HG02981 (cell line): ENCODE measurements around the gene SRSF2.
"Not testable (repeated sequence)": the region's sequence is repeated elsewhere in the genome, so short reads cannot be mapped to it uniquely, and the experiment has no call there.

ENCODE experiments used
- ATAC-seq: cut with Tn5 transposase; IDR thresholded peaks from one replicate; pipeline ENCODE4 v1.9.1; 2021; ENCODE audit warnings: mild to moderate bottlenecking, moderate library complexity; ENCODE audit not compliant: unreplicated experiment

SRSF2 gene

GRCh38 chr17:76739568-76740115, 2.5 kb upstream of the SRSF2 start:
- ATAC-seq = not testable (repeated sequence)

DNA sequence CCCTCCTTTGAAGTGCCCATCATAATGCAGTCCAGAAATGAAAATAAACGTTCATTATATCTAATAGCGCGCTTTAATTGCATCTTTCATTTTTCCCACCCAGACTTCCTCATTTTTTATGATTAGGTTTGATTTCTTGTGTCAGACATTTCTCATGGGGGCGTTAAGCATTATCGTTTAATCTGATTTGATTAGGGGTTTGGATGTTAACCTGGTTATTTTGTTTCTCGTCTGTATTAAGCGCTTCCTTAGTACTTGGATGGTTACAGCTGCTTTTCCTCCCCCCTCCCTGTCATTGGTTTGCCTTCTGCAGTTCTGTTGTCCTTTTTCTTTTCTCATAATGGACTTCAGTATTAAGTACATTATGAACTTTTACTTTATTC, 1.3 kb upstream of the SRSF2 start:
- no peak for ATAC-seq

DNA sequence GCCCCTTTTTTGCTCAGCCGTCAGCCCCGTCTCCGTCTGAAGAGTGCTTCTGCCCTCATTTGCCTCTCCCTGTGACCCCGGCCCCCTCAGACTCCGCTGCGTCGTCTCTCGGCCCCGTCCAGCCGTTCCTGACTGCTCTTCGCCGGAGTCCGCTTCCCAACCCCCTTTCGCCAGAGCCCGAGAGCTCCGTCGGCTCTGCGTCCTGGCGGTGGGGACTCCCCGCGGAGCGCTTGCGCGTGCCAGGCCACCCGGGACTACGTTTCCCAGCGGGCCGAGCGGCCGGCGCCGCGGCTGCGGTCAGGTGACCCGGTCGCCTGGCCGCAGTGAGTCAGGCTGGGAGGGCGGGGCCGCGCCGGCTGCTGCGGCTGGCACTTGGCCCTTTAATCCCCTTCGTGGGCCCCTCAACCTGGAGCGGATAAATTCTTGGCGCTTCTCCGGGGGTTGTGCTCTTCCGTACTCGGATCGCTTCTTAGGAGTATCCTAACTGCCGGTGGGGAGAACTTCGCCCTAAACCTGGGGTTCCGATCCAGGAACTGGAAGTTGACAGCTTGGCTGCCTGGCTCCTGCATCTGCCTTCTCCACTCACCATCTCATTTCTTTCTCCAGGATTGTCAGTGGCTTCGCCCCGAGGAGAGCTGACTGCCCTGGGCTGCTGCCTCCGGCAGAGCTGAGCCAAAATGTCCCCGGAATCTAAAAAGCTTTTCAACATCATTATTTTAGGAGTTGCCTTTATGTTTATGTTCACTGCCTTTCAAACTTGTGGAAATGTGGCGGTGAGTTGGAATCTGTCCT, 741 bp upstream of the SRSF2 start, which contains the start of gene MFSD11:
Gene MFSD11, plus strand, starts transcription at position 444 of the 792 bp plus-strand sequence. Its CDS starts 234 bp downstream, at position 678.
- ATAC-seq = peak; percentile 54

DNA sequence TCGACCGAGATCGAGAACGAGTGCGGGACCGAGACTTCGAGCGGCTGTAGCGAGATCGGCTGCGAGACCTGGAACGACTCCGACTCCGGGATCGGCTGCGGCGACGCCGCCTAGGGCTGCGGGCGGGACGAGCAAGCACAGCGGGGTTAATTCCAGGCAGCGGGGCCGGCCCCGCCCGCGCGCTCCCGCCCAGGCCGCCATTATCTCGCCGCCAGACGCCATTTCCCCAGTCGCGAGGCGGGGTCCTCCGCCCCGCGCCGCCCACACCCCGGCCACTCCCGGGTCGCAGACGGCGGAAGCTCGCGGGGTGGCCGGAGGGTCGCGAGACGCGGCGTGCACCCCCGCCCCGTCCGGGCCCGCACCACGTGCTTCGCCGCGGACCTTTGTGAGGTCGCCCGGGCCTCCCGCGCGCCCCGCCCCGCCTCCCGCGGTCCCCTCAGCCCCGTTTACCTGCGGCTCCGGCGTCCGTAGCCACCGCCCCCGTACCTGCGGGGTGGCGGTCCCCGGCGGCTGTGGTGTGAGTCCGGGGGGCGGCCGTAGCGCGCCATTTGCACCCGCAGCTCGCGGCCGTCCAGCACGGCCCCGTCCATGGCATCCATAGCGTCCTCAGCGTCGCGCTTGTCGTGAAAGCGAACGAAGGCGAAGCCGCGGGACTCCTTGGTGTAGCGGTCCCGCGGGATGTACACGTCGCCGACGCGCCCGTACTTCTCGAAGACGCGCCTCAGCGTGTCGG, 616 bp downstream of the SRSF2 start:
- ATAC-seq = no peak

DNA sequence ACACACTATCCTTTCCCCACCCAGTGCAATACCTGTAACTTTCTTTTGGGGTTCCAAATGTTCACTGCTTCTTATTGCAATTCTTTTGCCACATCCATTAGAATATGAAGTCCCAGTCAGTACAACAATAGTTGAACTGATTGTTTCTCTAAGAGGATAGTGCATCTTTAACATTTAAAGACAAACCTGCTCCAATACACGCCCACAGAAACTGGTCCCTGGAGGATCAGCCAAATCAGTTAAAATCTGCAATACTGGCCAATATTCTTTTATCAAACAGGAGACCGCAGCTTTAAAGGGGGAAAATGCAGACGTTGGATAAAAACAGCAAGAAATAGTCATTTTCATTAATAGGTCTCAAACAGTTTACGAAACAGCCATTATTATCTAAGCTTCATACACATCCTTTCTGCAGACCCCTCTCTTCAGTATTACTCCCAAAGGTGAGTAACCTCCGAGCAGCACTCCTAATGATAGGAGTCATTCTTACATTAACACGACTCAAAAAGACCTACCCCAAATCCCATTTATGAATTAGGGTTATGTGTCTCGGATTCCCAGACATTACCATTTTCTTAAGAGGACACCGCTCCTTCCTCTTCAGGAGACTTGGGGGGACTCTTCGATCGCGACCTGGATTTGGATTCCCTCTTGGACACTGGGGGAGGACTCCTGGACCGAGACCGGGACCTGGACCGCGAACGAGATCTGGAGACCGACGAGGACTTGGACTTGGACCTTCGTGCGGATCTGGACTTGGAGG, 1.4 kb downstream of the SRSF2 start:
- ATAC-seq = no peak

- no peak for ATAC-seq
Observed at GRCh38 chr17:76735006-76735405, 2.1 kb downstream of the SRSF2 start.

GRCh38 chr17:76734080-76734840, 2.9 kb downstream of the SRSF2 start:
- no peak for ATAC-seq

DNA sequence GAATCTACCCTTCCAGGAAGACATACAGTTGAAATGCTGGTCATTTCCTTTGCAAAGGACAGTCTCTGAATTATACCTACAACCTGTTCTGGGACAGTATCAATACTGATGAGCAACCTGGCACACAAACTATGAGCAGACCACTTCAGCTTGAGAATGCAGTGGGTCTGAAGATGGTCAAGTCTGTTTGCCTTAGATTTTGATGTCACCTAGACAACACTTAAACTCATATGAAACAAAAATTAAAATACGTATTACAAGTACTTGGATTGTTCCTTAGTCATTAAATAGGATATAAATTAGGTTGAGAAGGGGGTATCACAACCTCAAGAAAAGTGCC, 3.5 kb downstream of the SRSF2 start:
- ATAC-seq = no peak

DNA sequence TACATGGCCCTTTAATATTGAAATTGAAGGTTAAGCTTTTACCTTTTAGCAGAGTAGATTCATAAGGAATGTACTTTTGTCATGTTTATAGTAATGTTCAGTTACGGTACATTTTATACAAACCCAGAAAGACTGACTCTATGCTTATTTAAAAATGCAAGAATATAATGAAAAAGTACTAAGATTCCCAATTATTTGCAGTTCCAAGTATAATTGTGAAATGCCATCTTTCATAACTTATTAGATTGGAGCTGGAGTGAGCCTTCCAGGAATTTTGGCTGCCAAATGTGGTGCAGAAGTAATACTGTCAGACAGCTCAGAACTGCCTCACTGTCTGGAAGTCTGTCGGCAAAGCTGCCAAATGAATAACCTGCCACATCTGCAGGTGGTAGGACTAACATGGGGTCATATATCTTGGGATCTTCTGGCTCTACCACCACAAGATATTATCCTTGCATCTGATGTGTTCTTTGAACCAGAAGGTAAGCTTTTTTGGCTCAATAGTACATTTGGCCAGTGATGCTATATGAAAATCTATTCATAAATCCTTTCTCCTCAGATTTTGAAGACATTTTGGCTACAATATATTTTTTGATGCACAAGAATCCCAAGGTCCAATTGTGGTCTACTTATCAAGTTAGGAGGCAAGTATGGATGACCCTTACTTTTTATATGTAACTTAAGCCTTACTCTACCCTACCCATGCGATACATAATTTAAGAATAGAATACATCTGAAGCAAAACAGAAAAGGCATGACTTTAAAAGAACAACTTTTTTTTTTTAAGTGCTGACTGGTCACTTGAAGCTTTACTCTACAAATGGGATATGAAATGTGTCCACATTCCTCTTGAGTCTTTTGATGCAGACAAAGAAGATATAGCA, 4.2 kb downstream of the SRSF2 start:
- ATAC-seq = no peak

DNA sequence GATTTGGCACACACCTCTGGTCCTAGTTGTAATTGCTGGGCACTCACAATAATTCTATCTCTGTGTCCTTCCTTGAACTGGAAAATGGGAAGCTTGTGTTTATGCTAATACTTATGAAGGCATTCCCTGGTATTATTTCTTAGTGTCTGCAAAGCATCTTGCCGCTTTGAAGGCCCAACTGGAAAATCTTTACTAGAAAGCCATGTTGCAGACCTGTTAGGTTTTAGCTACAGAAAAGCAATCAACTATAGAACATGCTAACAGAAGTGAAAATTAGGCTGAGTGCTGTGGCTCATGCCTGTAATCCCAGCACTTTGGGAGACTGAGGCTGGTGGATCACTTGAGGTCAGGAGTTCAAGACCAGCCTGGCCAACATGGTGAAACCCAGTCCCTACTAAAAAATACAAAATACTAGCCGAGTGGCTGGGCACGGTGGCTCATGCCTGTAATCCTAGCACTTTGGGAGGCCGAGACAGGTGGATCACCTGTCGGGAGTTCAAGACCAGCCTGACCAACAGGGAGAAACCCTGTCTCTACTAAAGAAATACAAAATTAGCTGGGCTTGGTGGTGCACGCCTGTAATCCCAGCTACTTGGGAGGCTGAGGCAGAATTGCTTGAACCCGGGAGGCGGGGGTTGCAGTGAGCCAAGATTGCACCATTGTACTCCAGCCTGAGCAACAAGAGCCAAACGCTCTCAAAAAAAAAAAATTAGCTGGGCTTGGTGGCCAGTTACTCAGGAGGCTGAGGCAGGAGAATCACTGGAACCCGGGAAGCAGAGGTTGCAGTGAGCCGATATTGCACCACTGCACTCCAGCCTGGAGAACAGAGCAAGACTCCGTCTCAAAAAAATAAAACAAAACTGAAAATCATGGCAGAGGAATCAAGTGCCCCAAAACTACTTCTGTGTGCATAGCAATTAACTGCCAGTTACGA, 5.1 kb downstream of the SRSF2 start:
- not testable (repeated sequence) for ATAC-seq

GRCh38 chr17:76727745-76728456, 9.2 kb downstream of the SRSF2 start:
- no peak for ATAC-seq

DNA sequence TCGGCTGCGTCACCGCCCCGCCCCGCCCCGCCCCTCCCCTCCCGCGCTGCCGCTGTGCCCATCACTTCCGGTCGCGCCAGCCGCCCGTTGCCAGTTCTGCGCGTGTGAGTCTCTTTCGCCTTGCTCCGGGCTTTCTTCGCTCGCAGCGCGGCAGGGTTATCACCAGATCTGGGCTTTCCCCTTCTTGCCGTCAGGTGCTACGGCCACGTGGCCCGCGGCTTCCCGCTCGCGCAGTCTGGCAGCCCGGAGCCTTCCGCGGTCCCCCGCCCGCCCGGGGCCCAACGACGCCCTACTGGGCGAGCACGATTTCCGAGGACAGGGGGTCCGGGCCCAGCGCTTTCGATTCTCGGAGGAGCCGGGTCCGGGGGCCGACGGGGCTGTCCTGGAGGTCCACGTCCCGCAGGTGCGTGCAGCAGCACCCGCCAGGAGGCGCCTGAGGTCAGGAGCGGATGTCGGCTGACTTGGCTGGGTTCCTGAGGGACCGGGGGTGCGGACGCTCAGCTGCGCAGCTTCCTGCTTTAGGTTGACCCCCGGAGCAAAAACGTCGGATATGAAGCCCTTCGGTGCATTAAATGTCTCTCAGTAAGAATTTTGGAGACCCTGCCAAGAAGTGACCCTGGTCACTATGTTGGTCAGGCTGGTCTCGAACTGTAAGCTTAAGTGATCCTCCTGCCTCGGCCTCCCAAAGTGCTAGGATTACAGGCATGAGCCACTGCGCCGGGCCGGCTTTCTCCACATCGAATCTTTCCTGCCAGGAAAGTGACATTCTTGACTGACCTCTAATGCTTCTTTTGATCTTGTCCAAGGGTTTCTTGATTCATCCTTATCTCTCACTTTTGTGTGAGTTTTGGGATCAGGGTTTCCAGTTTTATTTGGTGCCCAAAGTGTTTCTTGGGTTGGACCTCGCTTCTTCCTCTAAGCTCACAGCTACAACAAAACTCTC, 10.1 kb downstream of the SRSF2 start, which contains the start of gene METTL23:
Gene METTL23, plus strand, starts transcription at position 64 of the 943 bp plus-strand sequence. CDS start 2,872 bp downstream, outside the sequence.
- ATAC-seq = peak; percentile 39

DNA sequence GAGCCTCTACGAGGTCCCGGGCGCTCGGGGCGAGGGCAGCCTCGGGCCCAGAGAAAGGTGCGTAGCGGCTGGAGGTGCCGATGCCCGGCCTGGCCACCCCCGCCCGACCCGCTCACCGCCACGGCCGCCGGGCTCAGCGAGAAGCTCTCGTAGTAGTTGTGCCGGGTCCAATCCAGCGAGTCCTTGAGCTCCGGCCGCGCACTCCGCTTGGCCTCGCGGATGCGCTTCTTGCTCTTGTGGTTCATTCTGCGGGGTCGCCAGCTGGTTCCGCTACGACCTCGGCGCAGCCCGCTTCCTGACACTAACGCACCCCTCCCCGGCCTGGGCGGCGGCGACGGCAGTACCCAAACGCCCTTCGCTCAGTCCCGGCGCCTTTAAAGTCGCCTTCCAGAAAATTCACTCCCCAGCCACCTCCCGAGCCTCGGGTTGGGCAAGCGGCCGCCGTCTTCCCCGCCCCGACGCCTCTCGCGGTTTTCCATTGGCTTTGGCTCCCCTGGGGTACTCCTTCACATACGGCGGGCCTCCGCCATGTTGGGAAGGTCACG, 10.8 kb downstream of the SRSF2 start, which contains the start of gene JMJD6:
Gene JMJD6, minus strand, starts transcription at position 376 of the 545 bp plus-strand sequence. Its CDS starts 131 bp downstream, at position 245.
- ATAC-seq = peak; percentile 70

GRCh38 chr17:76725580-76726230, 11.4 kb downstream of the SRSF2 start:
- peak; percentile 19 for ATAC-seq

DNA sequence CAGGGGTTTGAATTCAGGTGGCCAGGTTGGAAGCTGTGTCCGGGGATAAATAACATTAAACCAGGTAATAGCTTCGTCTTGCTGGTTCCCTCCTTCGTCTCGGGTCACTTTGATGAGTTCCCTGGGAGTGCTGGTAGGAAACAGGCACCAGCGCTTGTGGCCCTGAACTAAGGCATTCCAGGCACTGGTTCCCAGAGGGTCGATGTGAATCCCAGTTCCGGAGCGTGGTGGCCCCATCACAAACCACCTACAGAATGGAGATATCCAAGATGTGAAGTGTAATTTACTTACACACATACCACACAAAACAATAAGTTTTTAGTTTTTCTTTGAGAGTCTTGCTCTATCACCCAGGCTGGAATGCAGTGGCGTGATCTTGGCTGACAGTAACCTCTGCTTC, 13.3 kb downstream of the SRSF2 start:
- ATAC-seq = no peak

- ATAC-seq = not testable (repeated sequence)
Observed at GRCh38 chr17:76722977-76723376, 14.2 kb downstream of the SRSF2 start.
